Stimulated activated CD8-positive, alpha-beta memory T cell treated with anti-CD3 and anti-CD28 coated beads, Interleukin-7, amount 100 ng/mL, for 4 hours (primary cell): Measurements from ENCODE around the gene TOP2A.

ENCODE experiments used
- DNase-seq, 2 donors: peaks; one replicate each; pipeline ENCODE4 v3.0.0-alpha.2; 2020; ENCODE audit warnings: low read depth in 2 of 2

Gene TOP2A

DNA sequence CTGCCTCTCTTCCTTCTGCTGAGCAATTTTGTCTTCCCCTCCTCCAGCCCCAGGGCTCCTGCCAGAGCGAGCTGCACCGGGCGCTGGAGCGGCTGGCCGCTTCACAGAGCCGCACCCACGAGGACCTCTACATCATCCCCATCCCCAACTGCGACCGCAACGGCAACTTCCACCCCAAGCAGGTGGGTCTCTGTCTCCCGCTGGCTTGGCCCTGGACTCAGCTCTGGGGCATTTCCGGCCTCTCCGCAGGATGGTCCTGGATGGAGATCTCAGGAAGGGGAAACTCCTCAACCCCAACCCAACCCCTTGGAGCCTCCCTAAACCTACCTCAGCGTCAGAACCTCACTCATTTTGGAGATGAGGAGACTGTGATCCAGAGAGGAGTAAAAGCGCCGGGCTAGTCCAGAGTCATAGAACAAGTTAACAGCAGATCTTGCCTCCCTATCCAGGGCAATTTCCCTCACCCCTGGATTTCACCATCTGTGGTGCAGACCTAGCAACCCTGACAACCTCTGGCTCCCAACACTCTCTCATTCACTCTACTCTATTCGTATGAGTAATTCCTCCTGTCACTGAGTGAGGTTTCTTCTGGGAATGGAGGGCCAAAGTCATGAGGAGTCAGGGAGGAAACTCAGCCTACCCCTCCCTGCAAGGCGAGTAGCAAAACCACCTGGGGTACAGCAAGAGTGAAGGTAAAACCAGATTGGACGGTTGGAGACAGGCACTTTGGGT is 36.4 kb upstream of the TOP2A start:
- DNase-seq: no peak

DNA sequence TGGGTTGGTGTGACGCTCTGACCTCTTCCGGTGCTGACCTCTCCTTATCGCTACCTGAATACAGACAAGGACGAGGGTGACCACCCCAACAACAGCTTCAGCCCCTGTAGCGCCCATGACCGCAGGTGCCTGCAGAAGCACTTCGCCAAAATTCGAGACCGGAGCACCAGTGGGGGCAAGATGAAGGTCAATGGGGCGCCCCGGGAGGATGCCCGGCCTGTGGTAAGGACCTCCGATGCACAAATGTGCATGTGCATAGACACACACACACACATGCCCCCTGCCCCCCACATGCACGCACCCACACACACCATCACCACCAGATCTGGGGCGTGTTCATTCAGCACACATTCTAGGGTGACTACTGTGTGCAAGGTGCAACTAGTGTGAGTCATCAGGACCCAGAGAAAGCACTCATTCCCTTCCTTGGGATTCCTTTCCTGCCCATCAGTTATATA is 35.3 kb upstream of the TOP2A start:
- DNase-seq: no peak

DNA sequence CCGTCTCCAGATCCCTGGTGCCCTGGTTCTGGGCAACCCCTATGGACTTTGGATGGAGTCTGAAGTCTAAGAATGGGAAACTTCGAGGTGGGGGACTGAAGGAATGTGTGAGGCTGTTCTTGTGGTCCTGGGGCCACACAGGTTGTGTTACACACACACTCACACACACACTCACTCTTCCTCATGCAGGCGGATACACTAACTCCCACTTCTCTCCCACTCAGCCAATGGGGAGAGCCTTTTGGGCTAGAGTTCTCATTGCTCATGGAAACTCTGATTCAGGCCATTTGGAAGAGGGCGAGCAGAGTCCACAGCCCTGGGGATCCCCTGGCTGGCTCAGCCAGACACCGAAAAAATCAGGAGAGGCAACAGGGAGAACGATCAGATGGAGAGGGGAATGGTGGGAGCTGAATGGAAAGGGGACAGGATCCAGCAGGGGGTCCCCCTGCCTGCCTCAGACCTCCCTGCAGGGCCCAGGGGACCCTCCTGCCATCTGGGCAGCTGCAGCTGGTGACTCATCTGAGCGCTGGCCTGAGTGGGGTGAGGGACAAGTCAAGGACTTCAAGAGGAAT is 34.6 kb upstream of the TOP2A start:
- DNase-seq: no peak

DNA sequence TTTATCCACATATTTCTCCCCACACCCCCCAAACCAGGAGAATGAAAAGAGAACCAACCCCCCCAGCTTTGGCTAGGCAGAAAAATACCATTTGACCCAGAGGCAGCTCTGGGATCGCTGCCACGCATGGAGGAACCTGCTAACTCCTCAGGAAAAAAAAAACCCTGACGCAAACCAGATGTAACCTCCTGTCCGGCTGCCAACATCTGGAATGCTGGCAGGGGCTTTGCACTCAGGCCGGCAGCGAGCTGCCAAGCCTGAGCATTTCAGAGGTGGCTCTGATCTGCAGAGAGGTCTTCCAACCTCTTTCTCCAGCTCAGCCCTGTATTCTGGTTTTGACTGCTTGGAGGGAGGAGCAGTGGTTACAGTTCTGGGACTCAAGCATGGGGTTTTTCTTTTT is 33.7 kb upstream of the TOP2A start:
- no peak for DNase-seq

DNA sequence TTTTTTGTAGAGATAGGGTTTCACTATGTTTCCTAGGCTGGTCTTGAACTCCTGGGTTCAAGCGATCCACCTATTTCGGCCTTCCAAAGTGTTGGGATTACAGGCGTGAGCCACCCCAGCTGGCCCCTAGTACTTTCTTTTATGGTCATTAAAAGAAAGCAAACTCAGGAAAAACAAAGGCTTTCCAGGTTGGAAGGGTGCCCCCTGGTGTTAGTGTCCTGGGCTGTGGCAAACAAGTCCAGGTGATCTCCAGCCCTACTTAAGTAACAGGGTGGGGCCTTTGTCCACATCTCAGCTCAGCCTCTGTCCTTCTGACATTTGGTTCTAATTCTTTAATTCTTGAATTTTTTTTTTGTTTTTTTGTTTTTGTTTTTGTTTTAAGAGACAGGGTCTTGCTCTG is 32.5 kb upstream of the TOP2A start:
- no peak for DNase-seq

DNA sequence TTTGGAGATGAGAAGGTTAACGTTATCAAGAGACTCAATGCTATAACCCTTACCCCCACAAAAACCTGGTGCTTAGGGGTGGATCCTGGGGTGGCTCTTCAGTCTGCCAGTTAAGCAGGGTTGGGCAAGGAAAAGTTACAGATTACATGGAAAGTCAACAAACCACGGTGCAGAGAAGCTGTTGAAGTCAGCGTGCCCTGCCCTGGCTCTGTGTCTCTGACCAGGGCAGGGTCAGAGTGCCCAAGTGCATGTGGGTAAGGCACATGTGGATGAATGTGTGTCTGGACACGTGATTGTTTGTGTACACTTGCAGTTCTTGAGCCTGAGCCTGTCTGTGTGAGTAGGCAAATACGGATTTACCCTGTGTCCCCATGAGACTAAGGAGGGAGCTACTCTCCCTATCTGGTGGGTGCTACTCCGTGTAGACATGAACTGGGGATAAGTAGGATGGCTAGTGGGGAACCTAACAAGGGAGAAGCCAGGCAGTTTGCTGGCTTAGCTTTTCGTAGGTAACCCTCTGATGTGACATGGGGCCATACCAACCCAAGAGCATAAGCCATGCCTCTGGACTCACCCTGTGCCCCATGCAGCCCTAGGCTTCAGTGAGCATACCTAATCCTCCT is 31.1 kb upstream of the TOP2A start:
- DNase-seq: no peak

DNA sequence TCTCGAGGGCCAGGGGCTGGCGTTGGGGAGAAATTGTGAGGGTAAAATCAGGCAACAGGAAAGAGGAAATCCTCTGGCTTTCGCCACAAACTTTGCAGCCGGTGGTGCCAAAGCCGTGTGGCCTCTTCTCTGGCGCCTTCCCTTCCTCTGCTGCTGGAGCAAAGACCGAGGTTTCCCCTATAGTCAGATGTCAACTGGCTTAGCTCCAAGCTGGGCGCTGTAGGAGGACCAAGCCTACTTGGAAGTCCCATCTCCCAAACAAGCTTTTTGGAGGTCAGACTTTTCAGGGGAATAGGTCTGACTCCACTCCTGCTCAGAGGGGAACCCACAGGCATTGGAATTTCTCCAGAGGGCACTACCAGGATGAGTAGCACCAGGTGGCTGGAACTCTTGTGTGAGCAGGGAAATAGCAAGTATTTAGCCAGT is 30.5 kb upstream of the TOP2A start:
- DNase-seq: no peak

DNA sequence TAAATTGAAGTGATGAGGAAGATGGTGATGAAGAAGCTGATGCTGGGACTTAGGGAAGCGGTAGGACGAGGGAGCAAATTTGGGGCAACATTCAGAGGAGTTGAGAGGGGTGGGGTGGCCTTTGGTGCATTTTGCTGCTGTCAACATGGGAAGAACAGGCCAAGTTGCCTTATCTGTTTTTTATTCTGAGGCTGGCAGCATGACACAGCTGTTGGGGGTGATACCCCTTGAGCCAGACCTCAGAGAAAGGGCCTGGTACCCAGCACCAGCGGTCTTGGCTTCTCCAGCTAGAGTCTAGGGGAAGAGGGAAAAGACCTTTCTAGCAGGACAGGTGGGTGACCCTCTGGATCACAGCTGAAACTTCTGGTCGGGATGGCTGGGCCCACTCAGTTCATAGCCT is 30.1 kb upstream of the TOP2A start:
- no peak for DNase-seq

DNA sequence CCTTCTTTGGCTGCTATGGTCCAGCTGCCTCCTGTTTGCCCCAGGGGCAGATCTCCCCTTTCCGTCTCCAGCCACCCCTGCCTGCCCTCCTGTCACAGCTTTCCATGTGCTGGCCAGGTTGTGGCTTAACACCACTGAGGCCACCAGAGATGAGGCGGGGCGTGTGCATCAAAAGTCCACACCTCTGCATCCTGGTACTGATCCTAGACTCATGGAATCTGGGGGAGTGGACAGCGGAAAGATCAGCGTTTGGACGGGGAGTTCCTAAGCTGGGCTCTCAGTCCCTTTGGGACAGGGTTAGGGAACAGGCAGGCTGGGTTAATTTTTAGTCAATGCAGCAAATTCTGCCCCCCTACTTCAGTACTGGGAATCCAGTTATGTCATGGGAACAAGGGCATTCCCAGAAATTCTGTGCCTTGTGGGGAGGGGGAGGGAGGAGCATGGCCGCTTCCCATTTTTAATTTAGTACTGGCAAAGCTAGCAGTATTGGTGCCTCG is 29.5 kb upstream of the TOP2A start:
- DNase-seq: no peak

DNA sequence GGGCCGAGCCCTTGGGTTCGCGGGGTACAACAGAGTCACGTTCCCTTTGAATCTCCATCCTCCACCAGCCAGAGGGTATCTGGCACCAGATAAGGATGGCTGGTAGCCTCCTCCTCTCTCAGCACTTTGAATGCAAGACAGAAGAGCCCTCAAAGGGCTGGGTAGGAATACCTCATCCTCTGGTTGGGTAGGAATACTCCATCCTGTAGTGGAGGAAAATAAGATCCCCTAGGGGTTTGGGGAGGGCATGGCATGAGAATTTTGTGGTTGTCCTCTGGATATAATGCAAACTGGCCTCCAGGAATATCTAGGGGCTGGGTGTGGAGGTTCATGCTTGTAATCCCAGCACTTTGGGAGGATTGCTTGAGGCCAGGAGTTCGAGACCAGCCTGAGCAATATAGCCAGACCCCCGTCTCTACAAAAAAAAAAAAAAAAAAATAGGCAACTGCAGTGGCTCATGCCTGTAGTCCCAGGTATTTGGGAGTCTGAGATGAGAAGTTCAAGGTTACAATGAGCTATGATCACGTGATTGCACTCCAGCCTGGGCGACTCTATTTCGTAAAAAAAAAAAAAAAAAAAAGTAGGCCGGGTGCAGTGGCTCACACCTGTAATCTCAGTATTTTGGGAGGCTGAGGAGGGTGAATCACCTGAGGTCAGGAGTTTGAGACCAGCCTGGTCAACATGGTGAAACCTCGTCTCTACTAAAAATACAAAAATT is 28.2 kb upstream of the TOP2A start:
- DNase-seq: no peak

DNA sequence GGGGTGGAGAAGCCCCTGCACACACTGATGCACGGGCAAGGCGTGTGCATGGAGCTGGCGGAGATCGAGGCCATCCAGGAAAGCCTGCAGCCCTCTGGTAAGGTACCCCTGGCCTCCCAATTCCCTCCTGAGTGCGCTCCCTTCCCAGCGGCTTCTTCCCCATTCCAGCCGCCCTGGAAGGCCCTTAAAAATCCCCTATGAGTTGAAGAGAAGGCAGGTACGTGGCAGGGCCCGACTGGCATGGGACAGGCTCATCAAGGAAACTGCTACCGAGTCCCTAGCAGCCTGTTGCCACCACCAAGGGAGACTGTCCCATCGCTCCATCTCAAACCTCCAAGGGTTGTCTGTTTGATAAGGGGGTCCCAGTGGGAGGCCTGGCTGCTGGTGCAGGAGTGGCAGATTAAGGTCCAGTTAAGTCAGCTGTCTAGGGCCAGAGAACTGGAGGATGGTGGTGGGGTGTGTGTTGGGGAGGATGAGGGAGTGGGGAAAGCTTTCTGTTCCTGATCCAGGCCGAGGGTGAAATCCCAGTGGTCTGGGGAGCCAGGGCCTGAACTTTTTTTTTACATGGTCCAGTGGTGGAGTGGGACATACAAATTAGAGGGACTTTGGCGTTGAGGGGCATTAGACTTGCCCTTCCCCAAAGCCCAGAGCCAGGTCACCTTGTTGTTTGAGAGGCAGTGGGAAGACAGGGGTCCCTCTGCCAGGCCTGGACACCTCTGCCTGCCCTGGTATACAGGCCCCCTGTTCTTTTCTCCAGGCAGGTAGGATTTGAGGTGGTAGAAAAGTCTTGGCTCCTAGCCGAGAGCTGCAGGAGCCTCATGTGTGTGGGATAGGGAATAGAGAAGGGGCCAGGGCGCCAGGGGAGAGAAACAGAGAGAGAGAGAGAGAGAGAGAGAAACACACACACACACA is 26.5 kb upstream of the TOP2A start:
- DNase-seq: no peak

DNA sequence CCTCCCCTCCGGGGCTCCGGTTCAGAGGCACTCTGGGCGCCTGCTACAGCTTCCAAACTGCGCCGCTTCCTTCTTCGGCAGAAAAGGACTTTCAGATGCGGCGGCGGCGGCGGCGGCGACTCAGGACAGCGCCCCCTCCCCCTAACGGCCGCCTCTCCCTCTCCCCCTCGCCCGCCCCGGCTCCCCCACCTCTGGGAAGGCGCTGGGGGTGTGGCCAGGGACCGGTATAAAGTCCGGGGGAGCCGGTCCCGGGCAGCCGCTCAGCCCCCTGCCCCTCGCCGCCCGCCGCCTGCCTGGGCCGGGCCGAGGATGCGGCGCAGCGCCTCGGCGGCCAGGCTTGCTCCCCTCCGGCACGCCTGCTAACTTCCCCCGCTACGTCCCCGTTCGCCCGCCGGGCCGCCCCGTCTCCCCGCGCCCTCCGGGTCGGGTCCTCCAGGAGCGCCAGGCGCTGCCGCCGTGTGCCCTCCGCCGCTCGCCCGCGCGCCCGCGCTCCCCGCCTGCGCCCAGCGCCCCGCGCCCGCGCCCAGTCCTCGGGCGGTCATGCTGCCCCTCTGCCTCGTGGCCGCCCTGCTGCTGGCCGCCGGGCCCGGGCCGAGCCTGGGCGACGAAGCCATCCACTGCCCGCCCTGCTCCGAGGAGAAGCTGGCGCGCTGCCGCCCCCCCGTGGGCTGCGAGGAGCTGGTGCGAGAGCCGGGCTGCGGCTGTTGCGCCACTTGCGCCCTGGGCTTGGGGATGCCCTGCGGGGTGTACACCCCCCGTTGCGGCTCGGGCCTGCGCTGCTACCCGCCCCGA is 25.7 kb upstream of the TOP2A start, which contains the start of gene IGFBP4:
IGFBP4 (plus strand) TSS at position 255 of the 792 bp plus-strand sequence; CDS start at position 541, 286 bp downstream.
- DNase-seq: peak; percentile 10 to 61

DNA sequence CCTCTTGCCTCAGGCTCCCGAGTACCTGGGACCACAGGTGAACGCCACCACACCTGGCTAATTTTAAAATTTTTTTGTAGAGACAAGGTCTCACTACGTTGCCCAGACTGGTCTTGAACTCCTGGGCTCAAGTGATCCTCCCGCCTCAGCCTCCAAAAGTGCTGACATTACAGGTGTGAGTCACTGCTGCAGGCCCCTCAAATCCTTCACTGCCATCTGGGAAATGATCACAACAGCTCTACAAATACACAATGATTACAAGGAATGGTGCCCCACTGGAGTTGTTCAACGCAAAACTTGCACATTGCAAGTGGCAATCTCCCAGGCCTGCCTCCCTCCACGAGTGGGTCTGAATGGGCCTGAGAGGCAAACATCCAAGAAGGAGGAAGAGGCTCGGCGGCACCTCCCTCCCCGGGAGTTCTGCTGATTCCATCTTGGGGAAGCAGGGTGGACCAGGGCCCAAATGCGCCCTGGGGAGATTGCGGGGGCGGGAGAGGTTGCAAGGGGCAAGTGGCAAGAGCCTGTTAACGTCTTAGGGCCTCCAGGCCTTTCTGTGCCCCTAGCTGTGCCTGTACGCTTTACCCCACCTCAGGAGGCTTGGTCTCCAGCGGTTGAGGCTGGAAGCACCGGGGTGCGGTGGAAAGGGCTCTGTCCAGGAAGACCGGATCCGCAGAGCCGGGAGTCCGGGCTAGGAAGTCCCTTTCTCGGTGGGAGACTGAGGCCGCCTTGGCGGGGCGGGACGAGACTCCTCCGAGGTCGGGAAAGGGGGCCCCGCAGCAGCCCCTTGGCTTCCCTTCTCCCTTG is 24.9 kb upstream of the TOP2A start:
- DNase-seq: no peak

DNA sequence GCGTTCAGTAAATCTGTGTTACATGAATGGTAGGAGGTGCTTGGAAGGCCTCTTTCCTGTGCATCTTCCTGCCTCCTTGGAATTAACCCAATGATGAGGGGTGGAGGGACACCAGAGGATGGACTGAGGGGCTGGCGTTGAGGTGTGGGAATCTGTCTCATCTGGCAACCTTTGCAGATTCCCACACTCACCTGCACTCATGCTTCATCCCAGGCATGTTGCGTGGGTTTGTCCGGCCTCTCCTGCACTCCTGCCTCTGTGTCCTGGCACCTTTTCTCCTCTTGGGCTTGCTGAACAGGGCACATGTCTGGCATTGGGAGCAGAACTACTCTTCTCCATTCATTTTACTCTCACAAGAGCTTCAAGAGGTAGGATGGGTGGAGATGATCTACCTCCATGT is 22.5 kb upstream of the TOP2A start:
- no peak for DNase-seq

DNA sequence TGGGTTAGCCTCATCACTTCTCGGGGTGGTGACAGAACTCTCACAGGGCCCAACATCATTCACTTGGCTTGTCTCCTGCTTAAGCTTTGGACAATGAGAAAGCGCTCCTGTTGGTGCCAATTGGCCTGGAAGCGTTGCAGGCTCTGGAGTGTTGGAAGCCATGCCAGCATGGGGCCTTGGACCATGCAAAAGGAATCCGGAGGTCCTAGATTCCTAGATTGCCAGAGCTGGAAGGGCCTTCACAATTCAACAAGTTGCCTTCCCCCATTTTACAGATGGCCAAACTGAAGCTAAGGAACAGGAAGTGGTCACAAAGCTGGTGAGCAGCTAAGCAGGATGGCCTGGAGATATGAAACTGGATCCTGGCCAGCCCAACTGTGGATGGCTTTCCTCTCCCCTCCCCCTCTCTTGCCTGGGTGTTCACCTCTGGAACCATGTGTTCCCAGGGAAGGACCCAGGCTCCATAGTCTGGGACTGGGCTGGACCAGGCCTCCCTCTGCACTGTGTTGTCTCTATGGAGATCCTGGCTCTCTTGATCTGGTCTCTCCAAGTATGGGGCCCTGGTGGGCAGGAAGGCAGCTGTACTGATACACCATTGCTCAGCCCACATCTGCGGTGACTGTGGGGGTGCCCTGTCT is 19.5 kb upstream of the TOP2A start:
- no peak for DNase-seq

DNA sequence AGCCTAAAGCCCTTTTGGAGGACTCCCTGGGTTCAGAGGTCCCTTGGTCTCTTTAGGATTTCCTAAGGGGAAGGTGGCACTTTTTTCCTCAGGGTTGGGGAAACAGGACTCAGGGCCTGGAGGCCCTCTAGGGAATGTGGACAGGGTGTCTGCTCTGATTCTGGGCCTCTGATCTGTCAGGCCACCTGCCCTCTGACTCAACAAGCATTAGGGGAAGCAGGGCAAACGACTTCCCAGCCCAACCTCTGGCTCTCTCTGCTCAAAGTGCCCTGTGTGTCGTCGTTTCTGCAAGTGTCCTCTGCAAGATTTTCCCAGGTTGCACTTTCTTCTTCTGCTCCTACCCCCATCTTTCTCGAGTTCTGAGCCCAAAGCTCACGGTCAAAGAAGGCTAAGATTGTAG is 18.9 kb upstream of the TOP2A start:
- DNase-seq: no peak

DNA sequence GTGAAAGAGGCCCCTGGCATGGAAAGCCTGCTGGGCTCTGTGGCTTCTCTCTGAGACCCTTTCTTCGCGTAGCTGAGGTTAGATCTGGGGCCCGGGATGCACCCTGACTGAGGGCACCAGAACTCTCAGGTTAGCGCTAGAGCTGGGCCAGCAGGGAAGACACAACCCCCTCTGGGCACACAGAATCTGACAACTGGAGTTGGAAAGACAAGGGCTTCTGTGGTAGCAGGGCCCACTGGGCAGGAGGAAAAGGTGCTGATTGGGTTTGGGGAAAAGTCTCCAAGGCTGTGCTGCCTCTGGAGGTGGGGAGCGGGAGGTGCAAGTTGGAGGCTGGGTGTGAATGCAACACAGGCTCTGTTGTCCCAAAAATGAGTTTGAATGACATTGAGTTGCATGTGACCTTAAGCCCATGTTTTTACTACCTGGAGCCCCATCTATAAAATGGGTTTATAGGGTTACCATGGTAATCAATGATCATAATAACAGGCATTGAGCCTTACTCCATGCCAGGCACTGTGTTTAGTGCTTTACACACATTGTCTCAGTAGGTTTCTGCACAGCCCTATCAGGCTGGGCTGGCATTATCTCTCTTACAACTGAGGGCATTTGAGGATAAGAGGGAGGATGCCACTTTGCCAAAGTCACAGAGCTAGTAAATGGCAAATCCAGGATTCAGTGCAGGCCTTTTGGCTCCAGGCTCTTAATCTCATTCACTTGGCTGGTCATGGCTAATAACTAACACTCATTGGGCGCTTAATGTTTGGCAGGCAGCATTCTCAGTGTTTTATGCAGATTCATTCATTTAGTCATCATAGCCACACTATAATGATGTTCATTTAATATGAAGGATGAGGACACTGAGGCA is 16.1 kb upstream of the TOP2A start:
- no peak for DNase-seq
